Erythroblast (primary cell): ENCODE data around the gene MAPT.

ENCODE experiments used
- GATA1 ChIP-seq: IDR thresholded peaks from 2 replicates; pipeline ENCODE4 v1.6.1; 2011; ENCODE audit warnings: low read depth, mild to moderate bottlenecking, control low read depth, low read length, moderate library complexity
- POLR2A ChIP-seq: IDR thresholded peaks from 2 replicates; pipeline ENCODE4 v1.6.1; 2011; ENCODE audit warnings: mild to moderate bottlenecking, low read length

- no peak for TF ChIP-seq POLR2A
- no peak for TF ChIP-seq GATA1
These were observed 116.3 kb downstream of the MAPT start for GRCh38 chr17:46010597-46011186.
